GM21825 (cell line): Measurements from ENCODE around the gene CYB5RL.
A peak's percentile ranks its signal among the peaks of the same experiment; 100 is the strongest.
"Not testable (repeated sequence)": the region's sequence is repeated elsewhere in the genome, so short reads cannot be mapped to it uniquely, and the experiment has no call there.

ENCODE experiments used
- ATAC-seq: cut with Tn5 transposase; IDR thresholded peaks from one replicate; pipeline ENCODE4 v1.9.1; 2021; ENCODE audit warnings: mild to moderate bottlenecking, moderate library complexity; ENCODE audit not compliant: unreplicated experiment

The CYB5RL gene

GRCh38 chr1:54227091-54227602 is 27.3 kb upstream of the CYB5RL start:
- ATAC-seq, result no peak

DNA sequence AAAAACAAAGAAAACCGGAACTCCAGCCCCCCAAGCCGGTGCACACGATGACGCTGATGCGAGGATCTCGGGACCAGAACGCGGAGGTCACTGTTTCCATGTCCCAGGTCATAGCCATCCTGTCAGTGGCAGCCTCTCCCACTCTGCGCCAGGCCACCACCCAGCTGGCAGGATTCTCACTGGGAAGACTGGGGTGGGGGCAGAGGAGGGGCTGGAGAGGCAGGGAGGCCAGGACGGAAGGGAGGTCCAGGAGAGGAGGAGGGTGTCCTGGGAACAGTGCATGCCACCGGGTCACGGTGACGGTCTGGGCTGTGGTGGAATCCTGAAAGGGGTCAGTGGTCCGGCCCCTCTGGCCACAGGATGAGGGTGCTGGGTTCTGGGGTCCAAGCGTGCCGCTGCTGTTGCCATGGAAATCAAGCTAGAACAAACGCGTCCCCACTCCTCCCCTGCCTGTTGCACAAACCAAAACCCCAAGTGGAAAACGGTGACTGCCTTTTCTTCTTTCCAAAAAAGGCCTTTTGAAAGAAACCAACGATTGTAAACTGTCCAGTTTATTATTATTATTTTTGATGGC is 26.2 kb upstream of the CYB5RL start:
- no peak for ATAC-seq

DNA sequence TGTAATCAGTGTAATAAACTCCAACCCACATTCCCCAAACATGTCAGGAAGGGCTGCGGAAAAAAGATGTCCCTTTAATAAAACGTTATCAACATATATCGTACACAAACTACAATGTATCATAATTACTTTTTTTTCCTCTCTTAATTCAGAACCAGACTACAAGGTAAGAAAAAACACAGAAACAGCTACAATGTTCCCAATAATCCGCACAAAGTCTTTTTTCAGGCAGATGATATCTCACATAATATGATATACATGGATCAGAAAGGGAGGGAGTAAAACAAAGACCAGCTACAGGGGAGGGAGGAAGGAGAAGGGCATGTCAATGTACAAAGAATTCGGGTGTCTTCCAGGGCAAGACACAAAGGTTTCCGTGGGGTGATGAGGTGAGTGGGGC is 25.5 kb upstream of the CYB5RL start:
- ATAC-seq, result no peak

GRCh38 chr1:54224233-54224632 is 24.4 kb upstream of the CYB5RL start:
- ATAC-seq, result no peak

DNA sequence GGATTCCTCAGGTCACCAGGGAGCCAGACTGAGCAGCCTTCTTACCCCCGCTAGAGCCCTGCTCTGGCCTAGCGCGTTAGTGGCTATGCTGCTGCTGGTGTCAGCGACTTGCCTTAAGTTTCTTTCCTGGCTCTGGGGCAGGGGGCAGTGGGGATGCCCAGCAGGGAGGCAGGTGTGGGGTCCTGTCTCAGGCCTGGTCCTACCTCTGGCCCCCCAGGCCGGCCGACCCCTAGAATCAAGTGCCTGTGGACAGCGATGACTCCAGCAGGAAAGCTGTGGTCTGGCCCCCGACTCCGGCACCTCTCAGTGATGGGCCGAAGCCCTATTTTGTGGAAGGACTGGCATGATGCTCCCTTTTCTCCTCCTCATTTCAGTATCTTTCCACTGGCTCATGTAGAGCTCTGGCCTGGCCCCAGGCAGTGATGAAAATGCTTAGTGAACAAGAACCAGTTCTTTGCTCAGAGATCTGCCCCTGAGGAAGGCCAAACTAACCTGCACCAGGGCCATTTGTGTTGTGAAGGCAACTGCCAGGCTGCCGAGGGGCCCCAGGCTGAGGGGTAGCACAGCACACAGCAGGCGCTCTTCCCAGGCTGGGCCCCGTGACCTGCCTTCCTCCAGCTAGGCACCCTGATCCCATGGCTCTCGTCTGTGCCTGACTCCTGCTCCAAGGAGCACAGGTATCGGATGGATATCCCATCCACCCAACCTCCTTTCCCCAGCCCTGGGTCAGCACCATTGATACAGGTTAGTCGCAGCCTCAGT is 23.8 kb upstream of the CYB5RL start:
- no peak for ATAC-seq

GRCh38 chr1:54222711-54223110 is 22.9 kb upstream of the CYB5RL start:
- ATAC-seq, result no peak

- no peak for ATAC-seq
Observed at GRCh38 chr1:54221867-54222484, 22.1 kb upstream of the CYB5RL start.

GRCh38 chr1:54221113-54221834 is 21.4 kb upstream of the CYB5RL start:
- no peak for ATAC-seq

DNA sequence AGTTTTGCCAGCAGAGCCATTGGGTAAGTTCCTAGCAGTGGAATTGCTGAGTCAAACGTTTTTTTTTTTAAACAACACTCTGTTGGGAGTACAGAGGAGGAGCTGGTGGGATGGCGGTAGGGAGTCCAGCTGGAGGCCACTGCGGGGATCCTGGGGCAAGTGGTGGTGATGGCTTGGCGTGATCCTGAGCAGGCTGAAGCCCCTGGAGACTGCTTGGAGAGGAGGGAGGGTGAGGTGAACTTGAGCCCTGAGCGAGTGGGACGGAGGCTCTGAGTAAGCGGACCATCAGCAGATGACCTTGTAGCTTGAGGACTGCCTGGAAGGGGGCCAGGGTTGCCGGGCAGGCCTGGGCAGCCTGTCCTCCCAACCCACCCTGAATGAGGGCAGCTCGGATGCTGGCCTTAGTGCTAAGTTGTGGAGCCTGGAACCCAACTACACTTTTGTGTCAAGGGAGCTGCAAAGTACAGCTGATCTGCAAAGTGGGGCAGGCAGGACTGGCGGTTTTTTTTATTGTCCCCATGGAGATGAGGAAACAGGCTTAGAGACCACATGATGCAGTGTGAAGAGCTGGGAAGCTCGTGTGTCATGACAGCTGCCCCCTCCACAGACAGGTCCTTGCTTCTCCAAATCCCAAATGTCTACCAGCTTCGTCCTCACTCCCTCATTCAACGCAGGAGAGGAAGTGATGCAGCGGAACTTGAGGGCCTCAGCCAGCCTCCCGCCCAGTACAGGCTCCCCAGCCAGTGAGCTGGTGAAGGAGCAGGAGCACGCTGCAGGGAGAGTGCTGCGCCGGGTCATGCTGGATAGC is 20.4 kb upstream of the CYB5RL start:
- ATAC-seq, result no peak

- no peak for ATAC-seq
Observed at GRCh38 chr1:54219688-54220003, 19.8 kb upstream of the CYB5RL start.

- no peak for ATAC-seq
Observed at GRCh38 chr1:54218883-54219687, 19.3 kb upstream of the CYB5RL start.

- ATAC-seq, result no peak
Observed at GRCh38 chr1:54215523-54215922, 15.7 kb upstream of the CYB5RL start.

DNA sequence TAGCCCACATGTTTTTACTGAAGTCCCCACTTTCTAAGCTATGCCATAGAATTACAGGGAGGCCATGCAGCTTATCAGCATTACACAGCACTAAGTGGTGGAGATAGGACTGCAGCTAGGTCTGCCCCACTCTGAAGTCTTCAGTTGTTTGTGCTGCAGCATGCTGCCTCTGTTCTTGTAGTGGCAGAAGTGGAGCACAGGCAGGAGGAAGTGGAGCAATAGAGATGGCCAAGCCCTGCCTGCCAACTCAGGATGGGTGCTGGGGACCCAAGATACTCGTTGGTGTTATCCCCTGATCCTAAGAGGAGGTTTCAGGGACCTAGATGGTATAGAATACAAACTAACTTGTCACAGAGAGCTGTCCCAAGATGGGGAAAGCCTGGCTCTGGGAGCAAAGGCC is 13.0 kb upstream of the CYB5RL start:
- no peak for ATAC-seq

GRCh38 chr1:54207896-54208295 is 8.1 kb upstream of the CYB5RL start:
- not testable (repeated sequence) for ATAC-seq

- no peak for ATAC-seq
Observed at GRCh38 chr1:54207287-54207686, 7.5 kb upstream of the CYB5RL start.

DNA sequence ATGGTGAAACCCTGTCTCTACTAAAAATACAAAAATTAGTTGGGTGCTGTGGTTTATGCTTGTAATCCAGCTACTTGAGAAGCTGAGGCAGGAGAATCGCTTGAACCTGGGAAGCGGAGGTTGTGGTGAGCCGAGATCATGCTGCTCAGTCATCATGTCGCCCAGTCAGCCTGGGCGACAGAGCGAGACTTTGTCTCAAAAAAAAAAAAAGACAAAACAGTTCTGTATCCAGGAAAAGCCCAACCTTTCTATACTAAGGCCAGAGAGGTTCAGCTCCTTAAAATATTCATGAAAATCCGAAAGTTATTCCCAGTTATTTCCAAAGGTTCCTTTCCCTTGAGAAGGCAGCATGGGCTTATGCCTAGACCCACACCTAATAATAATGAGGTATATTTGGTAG is 4.4 kb upstream of the CYB5RL start:
- no peak for ATAC-seq

- no peak for ATAC-seq
Observed at GRCh38 chr1:54200519-54200997, 728 bp upstream of the CYB5RL start.

DNA sequence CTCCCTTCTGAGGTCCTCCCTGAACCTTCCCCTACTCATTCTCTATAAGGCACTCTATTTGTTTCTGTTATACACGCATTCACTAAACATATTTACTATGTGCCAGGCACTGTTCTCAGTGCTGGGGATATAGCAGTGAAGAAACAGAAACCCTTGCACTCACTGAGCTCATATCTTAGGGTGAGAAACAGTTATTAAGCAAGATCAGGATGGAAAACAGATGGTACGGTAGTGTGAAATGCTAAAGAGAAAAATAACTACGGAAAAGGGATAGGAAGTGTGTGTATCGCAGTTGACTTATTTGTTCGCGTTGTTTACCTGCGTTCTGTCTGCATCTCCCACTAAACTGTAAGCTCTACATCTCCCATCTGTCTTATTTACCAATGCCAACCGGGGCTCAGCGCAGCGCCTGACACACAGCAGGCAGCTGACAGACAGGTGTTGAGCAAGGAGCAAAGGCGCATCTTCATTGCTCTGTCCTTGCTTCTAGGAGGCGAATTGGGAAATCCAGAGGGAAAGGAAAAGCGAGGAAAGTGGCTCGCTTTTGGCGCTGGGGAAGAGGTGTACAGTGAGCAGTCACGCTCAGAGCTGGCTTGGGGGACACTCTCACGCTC is 572 bp downstream of the CYB5RL start:
- ATAC-seq, result peak; percentile 3

- no peak for ATAC-seq
Observed at GRCh38 chr1:54193453-54193852, 6.4 kb downstream of the CYB5RL start.
